CD4-positive, alpha-beta T cell (primary cell): ENCODE results near the gene CMIP. TPM values are rescaled to one million over a fixed set of nuclear protein-coding genes. Genes with fewer than 3 reads are reported as not detected.

Experiments used
- ATAC-seq: fragments of 200-7000 bp; cut with Tn5 transposase; one replicate; pipeline ENCODE4 v1.10.0; 2022; ENCODE audit warnings: mild to moderate bottlenecking; ENCODE audit not compliant: poor library complexity
- CTCF ChIA-PET: fragments of 350-600 bp; sonication (Branson Sonifier 250); formaldehyde crosslinking; loops from one replicate; lab custom pipeline; 2021; ENCODE audit warnings: antibody characterized with exemption, inconsistent platforms; lab: Charles Lee
- POLR2A ChIA-PET: fragments of 350-600 bp; sonication (Branson Sonifier 250); formaldehyde crosslinking; loops from one replicate; lab custom pipeline; 2021; ENCODE audit warnings: antibody characterized with exemption, inconsistent platforms; lab: Charles Lee
- DNase-seq, 14 experiments: peaks; one replicate each; pipeline ENCODE4 v3.0.0-alpha.2; 2013 to 2020; ENCODE audit warnings: mixed read lengths in 2 of 14
- H3K27ac ChIP-seq, 2 donors: one replicate each; pipeline versions ENCODE4 v1.5.1 to v1.7.0; 2013; ENCODE audit warnings: low read length in 2 of 2, low read depth in 1 of 2, mild to moderate bottlenecking in 1 of 2
- H3K27me3 ChIP-seq, 2 experiments: 1 replicate in 1 of 2; 2 replicates in 1 of 2; pipeline versions ENCODE4 v1.6.1 to v1.7.0; 2013; ENCODE audit warnings: low read length in 2 of 2, control low read depth in 1 of 2, mild to moderate bottlenecking in 1 of 2, moderate library complexity in 1 of 2; ENCODE audit not compliant: insufficient read depth in 2 of 2, control insufficient read depth in 1 of 2
- H3K36me3 ChIP-seq: one replicate; pipeline ENCODE4 v1.6.1; 2013; ENCODE audit warnings: low read length, control low read depth; ENCODE audit not compliant: insufficient read depth
- H3K4me1 ChIP-seq: one replicate; pipeline ENCODE4 v1.6.1; 2013; ENCODE audit warnings: low read length, control low read depth; ENCODE audit not compliant: insufficient read depth
- H3K4me3 ChIP-seq: one replicate; pipeline ENCODE4 v1.5.1; 2013; ENCODE audit warnings: mild to moderate bottlenecking, low read length, moderate library complexity
- H3K9me3 ChIP-seq, 2 experiments: 1 replicate in 1 of 2; 2 replicates in 1 of 2; pipeline versions ENCODE4 v1.6.1 to v1.7.0; 2013; ENCODE audit warnings: low read length in 2 of 2, mild to moderate bottlenecking in 2 of 2, control low read depth in 1 of 2, moderate library complexity in 1 of 2; ENCODE audit not compliant: control insufficient read depth in 1 of 2, insufficient read depth in 1 of 2
- H3K27ac Mint-ChIP-seq: one replicate; pipeline ENCODE4 v1.8.0; 2020; ENCODE audit warnings: mixed read lengths
- H3K27me3 Mint-ChIP-seq: one replicate; pipeline ENCODE4 v1.8.0; 2021; ENCODE audit warnings: mixed read lengths
- H3K36me3 Mint-ChIP-seq: one replicate; pipeline ENCODE4 v1.8.0; 2021; ENCODE audit warnings: low read depth, mixed read lengths
- H3K4me1 Mint-ChIP-seq: one replicate; pipeline ENCODE4 v1.8.0; 2021; ENCODE audit warnings: low read depth, mixed read lengths
- H3K4me3 Mint-ChIP-seq: one replicate; pipeline ENCODE4 v1.8.0; 2020; ENCODE audit warnings: mild to moderate bottlenecking, mixed read lengths
- H3K9me3 Mint-ChIP-seq: one replicate; pipeline ENCODE4 v1.8.0; 2020; ENCODE audit warnings: mixed read lengths
- intact Hi-C, 2 experiments: fragments of 100-400 bp; cut with DNase I in 1 of 2; cut with micrococcal nuclease in 1 of 2; formaldehyde crosslinking; loops; one replicate each; pipeline versions ENCODE4 v1.15.1 to v1.9.0; 2023 to 2025; cut with DNase I, micrococcal nuclease
- total RNA-seq, 174 experiments: library from RNA in 2 of 174; stranded (reverse) in 2 of 174; gene quantifications; one replicate each; pipeline ENCODE4 v1.2.3 and lab custom pipeline; 2021 to 2026
- TF ChIP-seq, protein P1 (sequence below): fragments of 200-600 bp; IDR thresholded peaks from one replicate; pipeline ENCODE4 v1.8.0; 2022; ENCODE audit warnings: antibody characterized with exemption, mild to moderate bottlenecking

Gene CMIP
- total RNA-seq, 2 experiments from 2014 or later: 33.5 to 35.3 TPM

DNA sequence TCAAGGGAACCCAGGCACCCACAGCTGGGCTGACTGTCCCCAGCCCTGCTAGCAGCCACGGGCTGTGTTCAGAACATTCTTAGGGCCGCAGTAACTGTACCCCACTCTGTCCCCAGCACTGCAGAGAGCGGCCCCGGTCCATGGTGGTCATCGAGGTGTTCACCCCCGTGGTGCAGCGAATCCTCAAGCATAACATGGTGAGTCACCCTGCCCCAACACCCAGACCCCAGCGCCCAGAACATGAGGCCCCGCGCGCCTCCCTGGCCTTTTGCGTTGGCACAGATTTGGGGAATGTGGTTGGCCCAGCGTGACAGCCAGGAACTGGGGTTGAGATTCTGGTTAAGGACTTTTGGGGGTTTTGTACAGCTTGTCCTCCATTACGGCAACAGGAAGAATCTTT, 219.5 kb downstream of the CMIP start:
- H3K4me3 Mint-ChIP-seq: no peak overlapping the region
- no peaks in the 10 kb centered on the region for H3K4me1 Mint-ChIP-seq
- peaks cover 0 to 8% of the 10 kb centered on the region in 2 experiments for H3K9me3 ChIP-seq
- H3K27ac ChIP-seq: no peak overlapping the region
- DNase-seq (no peak), ATAC-seq (no peak)
- no peak overlapping the region for H3K4me3 ChIP-seq
- TF ChIP-seq, protein P1, sequence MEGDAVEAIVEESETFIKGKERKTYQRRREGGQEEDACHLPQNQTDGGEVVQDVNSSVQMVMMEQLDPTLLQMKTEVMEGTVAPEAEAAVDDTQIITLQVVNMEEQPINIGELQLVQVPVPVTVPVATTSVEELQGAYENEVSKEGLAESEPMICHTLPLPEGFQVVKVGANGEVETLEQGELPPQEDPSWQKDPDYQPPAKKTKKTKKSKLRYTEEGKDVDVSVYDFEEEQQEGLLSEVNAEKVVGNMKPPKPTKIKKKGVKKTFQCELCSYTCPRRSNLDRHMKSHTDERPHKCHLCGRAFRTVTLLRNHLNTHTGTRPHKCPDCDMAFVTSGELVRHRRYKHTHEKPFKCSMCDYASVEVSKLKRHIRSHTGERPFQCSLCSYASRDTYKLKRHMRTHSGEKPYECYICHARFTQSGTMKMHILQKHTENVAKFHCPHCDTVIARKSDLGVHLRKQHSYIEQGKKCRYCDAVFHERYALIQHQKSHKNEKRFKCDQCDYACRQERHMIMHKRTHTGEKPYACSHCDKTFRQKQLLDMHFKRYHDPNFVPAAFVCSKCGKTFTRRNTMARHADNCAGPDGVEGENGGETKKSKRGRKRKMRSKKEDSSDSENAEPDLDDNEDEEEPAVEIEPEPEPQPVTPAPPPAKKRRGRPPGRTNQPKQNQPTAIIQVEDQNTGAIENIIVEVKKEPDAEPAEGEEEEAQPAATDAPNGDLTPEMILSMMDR: no peak
- ChIA-PET CTCF (no interaction called here), POLR2A (no interaction called here)
- H3K36me3 Mint-ChIP-seq: peaks cover 75% of the 10 kb centered on the region
- intact Hi-C loops: loop anchor here in 1 of 2 experiments (5.0 kb wide), 1 partner anchor 42 kb away; no protein-coding TSS in a partner anchor
- peaks cover 43% of the 10 kb centered on the region for H3K36me3 ChIP-seq
- no peaks in the 10 kb centered on the region for H3K27me3 Mint-ChIP-seq
- peak overlapping the region; percentile 55 for H3K27ac Mint-ChIP-seq
- no peaks in the 10 kb centered on the region for H3K9me3 Mint-ChIP-seq
- no peaks in the 10 kb centered on the region for H3K27me3 ChIP-seq
- H3K4me1 ChIP-seq: no peaks in the 10 kb centered on the region

DNA sequence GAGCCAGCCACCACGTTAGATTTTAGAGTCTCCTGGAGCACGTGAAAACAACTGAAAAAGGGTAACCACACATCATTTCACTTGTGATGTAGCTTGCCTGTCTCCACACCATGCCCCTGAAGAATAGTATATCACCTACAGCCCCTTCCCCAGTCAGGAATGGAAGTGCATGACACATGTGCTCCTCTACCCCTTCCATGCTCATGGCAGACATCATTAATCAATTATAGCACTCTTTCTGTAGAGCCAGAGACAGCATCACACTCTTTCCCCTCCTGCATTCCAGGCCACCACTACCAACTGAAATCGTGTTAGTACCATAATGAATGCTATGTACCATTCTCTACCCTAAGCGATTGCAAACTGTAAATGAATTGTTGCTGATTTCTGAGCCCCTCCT, 221.0 kb downstream of the CMIP start:
- no peaks in the 10 kb centered on the region for H3K9me3 Mint-ChIP-seq
- ATAC-seq (no peak), DNase-seq (no peak)
- POLR2A ChIA-PET: no interaction called here
- Histone ChIP-seq H3K27me3 (no peaks in the 10 kb centered on the region), H3K36me3 (peaks cover 44% of the 10 kb centered on the region), H3K27ac (no peak overlapping the region), H3K9me3 (peaks cover 0 to 13% of the 10 kb centered on the region in 2 experiments), H3K4me3 (no peak overlapping the region), H3K4me1 (no peaks in the 10 kb centered on the region)
- no peaks in the 10 kb centered on the region for H3K4me1 Mint-ChIP-seq
- CTCF ChIA-PET: no interaction called here
- H3K27me3 Mint-ChIP-seq: no peaks in the 10 kb centered on the region
- peaks cover 71% of the 10 kb centered on the region for H3K36me3 Mint-ChIP-seq
- H3K4me3 Mint-ChIP-seq: no peak overlapping the region
- intact Hi-C loops: no loop called here
- TF ChIP-seq, protein P1: no peak
- peak overlapping the region; percentile 55 for H3K27ac Mint-ChIP-seq

DNA sequence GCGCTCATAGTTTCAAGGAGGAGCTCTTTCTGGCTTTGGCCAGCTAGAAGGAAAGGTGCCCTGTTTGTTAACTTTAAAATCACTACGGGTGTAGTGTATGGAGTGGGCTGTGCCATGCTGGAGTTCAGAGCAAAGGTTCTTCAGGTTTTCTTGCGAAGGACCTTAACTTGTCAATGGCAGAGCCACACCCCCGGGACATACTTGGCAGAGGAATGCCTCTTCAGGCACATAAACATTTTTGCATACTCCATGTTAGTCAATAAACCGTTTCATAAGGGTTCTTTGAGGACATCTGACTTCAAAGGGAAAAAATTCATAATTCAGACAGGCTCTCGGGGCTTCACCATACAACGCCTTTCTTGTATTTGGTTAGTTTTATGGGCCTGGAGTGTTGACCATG, 221.5 kb downstream of the CMIP start:
- no peak for DNase-seq
- no peak overlapping the region for H3K27ac Mint-ChIP-seq
- no peaks in the 10 kb centered on the region for H3K4me1 Mint-ChIP-seq
- POLR2A ChIA-PET: no interaction called here
- H3K36me3 Mint-ChIP-seq: peaks cover 73% of the 10 kb centered on the region
- Histone ChIP-seq H3K27ac (no peak overlapping the region), H3K27me3 (no peaks in the 10 kb centered on the region), H3K4me1 (no peaks in the 10 kb centered on the region), H3K4me3 (no peak overlapping the region), H3K36me3 (peaks cover 41% of the 10 kb centered on the region), H3K9me3 (peaks cover 0 to 13% of the 10 kb centered on the region in 2 experiments)
- intact Hi-C loops: no loop called here
- TF ChIP-seq, protein P1: no peak
- no peaks in the 10 kb centered on the region for H3K9me3 Mint-ChIP-seq
- no peak overlapping the region for H3K4me3 Mint-ChIP-seq
- no peak for ATAC-seq
- H3K27me3 Mint-ChIP-seq: no peaks in the 10 kb centered on the region
- CTCF ChIA-PET: no interaction called here
